COR-L47 (cell line): Measurements from ENCODE around the gene LPP.
"Not testable (repeated sequence)": the region's sequence is repeated elsewhere in the genome, so short reads cannot be mapped to it uniquely, and the experiment has no call there.

ENCODE experiments used
- DNase-seq: peaks from one replicate; lab custom pipeline; 2025; lab: John Stamatoyannopoulos, UW

LPP gene

DNA sequence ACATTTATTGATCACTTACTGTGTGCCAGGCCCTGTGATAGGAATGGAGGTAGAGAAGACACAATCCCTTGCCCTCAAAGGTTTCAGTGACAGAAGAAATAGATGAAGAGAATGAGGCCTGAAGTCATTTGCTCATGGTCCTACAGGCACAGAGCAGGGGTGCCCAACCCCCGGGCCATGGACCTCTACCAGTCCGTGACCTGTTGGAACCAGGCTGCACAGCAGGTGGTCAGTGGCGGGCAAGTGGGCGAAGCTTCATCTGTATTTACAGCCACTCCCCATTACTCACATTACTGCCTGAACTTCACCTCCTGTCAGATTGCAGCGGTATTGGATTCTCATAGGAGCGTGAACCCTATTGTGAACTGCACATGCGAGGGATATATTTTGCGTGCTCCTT is 480.3 kb downstream of the LPP start:
- no peak for DNase-seq

DNA sequence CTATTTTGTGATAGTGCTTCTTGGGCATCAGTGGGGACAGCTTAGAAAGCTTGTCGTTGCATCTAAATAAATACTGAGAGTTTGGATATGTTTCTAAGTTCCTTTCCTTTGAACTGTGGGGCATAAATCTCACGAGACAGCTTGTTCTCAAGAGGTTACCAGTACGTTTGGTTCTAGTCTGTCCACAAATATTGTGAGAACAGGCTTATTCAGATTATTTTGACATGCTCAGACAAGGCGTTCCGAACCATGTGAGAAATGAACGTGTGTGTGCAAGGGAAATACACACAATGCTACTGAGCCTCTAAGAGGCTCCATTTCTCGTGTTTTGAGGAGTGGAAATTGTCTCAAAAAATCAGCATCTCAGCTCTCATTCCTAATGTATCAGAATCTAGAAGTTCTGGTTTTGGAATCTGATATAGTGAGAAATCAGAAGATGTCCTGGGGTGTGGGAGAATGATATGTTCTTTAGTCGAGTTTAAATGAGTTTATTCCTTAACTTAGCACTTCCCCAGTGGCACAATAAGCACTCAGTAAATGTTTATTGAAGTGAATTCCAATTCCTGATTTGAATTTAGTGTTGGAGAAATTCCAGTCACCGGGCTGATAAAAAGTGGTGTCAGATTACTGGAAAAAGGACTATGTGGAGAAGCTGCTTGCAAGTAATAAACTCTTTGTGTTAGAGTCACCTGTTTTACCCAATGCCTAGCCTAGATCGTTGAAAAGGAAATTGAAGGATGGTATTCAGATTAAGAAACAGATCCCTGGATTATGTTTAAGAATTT is 481.5 kb downstream of the LPP start:
- no peak for DNase-seq

DNA sequence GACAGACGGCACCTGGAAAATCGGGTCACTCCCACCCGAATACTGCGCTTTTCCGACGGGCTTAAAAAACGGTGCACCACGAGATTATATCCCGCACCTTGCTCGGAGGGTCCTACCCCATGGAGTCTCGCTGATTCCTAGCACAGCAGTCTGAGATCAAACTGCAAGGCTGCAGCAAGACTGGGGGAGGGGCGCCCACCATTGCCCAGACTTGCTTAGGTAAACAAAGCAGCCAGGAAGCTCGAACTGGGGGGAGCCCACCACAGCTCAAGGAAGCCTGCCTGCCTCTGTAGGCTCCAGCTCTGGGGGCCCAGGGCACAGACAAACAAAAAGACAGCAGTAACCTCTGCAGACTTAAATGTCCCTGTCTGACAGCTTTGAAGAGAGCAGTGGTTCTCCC is 482.3 kb downstream of the LPP start:
- DNase-seq = not testable (repeated sequence)

DNA sequence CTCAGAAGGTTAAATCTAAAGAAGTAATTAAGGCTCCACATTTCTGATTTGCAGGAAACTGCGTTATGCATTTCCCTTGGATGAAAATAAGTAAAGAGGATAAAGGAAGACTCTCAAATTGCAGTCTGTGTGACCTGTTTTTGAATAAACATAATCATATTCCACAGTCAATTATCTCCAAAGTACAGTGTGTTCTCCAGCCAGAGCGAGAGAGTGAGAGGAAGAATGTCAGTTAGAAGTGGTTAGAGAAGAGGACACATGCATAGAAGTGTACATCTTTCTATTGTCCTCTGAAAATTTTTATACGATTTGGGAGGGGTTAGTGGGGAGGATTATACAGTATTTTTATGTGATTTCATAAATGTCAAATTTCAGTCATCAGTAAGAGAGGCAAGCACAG is 487.1 kb downstream of the LPP start:
- no peak for DNase-seq

DNA sequence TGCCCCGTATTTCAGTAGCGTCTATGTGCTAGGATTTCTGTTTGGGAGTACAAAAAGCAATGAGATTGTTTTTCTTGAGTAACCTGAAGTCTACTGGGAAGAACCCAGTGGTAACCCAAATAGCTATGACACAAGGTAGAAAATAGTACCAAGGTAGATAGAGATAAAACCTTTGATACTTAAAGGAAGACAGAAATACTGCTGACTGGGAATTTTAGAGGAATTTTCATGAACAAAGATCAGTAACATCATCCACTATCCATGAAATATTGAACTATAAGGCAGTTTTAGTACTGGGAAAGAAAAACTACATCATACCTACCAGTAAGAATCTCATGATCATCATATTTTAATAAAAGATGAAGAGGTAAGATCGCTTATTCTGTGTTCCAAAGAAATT is 489.8 kb downstream of the LPP start:
- no peak for DNase-seq

DNA sequence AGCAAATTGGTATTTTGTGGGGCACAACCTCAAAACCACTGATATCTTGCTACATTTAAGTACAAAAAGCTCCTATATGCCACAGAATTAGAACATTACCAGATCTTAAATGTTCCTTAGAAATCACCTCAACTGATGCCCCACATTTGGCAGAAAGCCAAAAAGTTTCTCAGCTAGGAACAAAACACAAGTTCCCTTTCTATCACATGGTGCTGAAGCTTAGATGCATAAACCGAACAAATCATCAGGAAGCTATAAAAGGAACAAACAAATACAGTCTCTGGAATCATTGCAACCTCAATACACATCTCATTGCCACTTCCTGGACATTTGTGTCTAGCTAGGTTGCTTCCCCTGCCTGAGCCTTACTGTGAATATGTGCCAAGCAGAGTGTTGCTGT is 492.6 kb downstream of the LPP start:
- DNase-seq = no peak

DNA sequence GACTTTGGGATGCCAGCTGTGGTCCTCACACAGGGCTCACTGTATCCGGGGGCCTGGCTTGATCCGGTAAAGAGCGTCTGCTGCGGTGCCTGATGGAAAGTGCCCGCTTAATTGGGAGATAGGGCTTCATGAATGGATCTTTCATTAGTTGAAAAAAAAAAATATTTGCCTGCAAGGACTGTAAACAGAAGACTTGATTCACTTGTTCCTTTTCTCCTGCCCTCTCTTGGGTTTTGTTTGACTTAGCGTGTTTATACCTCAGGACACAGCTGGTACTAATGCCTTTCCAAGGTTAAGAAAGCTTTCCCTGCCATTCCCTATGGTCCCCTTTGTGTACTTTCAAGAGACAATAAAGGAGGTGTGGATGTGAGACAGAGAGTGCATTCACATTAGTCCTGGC is 493.3 kb downstream of the LPP start:
- no peak for DNase-seq

DNA sequence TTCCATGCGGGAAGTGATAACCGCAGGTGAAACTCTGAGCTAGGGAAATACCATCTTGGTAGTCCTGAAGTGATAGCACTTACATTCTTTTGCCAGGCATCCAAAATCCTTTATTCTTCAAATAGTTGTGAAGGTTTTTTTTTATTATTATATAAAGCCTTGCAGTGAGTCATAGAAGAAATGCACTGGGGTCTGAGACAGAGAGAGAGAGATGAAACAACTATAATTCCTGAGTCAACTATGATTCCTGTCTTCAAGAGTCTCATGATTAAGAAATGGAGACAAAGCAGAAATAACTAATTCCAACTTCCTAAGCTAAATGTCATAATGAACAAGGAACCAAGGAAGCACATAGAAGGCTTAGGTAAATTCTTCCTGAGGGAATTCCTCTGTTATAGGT is 495.6 kb downstream of the LPP start:
- DNase-seq = no peak

DNA sequence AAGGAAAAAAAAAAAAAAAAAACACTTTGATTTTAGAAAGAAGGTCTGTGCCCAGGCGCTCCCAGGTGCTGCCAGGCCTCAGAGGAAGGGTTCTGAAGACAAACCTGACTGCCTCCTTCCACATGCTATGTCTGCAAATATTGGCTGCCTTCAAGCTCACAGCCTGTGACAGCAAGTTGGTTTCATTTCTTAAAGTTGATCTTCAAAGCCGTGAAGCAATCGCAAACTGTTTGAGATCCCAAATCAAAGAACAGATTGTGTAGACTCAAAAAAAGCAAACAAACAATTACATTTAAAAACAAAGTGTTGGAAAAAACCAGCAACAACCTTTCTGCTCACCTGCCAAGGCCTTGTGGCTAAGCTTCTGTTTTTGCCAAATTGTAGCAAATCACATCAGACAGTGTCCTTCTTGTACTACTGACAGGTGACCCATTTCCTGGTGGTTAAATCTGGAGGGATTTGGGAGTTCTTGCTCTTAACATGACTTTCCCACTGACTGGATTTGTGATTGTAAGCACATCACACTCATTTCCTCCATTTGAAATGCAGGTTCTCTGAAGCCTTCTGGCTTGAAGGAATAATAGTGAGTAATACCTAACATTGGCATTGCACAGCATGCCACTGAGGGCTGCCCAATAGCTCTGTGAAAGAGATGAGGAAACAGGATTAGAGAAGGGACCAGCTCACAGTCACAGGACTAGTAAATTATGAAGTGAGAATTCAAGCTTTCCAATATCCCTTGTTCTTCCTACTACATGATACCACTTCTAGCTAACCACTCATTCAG is 502.4 kb downstream of the LPP start:
- no peak for DNase-seq

DNA sequence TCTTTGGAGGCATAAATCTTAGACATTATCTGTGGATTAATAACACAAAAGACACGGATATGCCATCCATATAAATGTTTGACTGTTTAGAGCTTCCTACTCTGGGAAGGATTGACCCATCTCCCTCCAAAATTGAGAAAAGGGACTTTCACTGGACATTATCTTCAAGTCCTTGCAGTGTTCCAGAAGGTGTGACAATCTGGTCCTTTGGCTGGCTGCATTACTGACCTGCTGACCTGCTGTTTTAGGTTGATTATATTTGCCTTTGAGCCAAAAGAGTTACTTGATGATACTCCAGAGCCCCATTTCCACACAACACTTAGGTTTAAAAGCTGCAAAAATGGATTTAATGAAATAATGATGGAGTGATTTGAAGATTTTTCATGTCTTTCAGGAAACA is 504.6 kb downstream of the LPP start:
- DNase-seq = no peak

DNA sequence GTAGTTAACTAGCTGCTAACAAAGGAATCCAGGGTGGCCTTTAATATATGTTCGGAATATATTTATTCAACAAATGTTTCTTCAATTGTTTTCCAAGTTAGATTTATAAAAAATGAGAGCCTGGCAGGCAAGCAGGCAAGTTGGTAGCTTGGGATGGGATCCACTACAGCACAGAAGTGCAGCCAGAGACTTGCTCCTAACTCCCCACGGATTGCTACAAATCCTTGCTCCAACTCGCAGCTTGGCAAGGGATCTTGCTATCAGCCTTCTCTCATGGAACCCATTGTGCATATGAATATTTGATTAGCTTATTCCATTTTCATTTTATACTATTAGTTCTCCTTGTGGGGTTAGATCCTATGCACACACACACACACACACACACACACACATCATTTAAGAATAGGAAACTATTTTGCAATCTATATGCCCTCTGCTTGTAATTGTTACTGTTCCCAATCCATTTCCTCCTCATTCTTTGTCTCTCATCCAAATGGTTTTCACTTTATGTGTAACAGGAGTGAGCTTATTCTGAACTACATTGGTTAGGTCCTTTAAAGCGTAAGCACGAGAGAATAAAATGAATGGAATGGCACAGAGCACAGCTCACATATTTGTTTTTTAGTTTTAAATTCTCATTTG is 505.6 kb downstream of the LPP start:
- DNase-seq = no peak

DNA sequence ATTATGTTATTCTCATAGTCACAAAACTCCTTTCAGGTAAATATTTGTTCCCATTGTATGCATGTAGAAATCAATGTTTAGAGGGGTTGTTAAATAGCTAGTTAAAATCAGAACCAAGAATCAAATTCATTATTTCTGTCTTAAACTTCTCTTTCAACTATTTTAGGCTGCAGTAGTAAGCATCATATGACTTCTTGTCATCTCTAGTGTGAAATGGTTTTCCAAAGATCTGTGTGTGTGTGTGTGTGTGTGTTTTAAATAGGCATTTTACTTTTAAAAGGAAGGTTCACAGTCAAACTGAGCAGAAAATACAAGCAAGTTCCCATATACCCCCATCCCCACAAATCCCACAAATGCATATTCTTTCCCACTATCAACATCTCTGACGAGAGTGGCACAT is 506.5 kb downstream of the LPP start:
- DNase-seq = no peak

DNA sequence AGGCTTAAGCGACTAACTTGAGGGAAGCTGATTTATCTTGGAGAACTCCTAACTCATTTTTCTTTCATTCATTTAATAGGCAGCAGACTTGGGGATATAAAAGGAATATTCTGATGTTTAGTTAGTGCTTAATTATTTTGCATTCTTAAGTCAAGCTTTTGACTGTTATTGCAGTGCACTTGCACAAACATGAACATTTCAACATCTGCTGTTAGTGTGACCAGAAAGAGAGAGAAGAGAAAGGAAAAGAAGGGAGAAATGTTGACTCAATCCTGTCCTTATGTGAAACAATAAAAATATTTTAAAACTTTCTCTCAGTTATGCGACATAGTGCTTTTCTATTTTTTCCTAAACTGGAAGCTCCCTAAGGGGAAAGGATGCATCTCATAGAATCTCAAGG is 507.8 kb downstream of the LPP start:
- no peak for DNase-seq

DNA sequence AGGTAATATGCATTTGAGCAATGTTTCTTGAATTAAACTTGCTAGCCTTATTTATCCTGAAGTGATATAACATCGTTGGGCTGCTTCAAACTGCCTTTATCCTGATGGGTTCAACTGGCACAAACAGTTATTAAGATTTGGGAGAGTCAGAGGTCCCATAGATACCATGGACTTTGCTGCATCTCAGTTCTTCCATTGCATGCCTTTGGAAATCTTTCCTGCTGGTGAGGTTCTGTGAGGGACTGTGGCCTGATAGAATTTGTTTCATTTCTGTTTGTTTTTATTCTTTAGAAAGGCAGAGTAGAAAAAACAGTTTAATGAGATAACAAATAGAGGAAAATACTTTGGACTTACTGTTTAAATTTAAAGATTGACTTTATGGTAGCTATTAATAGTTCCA is 508.3 kb downstream of the LPP start:
- DNase-seq = no peak

DNA sequence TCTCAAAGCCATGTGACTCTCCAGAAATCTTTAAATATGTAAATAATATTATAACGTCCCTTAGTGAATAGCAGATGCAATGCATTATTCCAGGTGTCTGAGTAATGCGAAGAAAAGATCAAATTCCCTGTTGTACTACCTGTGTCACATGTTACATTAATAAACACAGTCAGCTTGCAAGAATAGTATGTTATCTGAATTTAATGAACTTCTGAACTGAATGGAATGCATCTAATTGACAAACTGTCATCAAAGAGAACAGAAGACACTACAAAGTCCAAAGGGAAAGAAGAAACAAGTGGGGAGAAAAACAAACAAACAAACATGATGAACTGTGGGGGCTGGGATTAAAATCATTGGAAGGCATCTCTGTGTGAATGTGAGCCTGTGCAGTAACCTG is 508.8 kb downstream of the LPP start:
- no peak for DNase-seq

DNA sequence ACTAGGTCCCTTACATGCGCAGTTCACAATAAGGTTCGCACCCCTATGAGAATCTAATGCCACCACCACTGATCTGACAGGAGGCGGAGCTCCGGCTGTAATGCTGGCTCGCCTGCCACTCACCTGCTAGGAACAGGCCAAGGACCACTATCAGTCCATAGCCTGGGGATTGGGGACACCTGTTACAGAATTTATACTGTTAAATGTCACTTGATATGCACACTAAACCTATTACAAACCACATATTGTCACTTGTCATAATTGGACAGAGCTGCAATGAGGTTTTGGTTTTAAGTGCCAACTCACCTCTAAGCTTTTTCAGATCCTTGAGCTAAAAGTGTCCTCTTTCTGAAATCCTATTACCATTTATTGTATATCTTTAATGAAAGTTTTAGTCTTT is 509.9 kb downstream of the LPP start:
- DNase-seq = no peak

DNA sequence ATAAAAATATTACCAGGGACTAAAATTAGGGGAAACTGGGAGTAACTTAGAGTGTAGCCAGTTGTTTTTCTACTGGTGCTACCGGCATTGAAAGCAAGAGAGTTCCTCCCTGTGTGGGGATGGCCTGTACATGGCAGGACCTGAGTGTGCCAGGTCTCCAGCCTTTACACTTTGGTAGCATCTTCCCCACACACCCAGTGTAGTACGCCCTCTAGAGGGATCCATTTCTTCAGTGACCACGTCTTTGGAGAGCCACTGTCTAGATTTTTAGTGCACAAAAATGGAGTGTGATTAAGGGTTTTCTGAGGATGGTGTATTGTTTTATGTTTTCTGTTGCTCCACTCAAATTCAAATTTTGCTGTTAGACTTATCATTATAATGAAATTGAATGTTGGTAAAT is 510.8 kb downstream of the LPP start:
- DNase-seq = no peak

DNA sequence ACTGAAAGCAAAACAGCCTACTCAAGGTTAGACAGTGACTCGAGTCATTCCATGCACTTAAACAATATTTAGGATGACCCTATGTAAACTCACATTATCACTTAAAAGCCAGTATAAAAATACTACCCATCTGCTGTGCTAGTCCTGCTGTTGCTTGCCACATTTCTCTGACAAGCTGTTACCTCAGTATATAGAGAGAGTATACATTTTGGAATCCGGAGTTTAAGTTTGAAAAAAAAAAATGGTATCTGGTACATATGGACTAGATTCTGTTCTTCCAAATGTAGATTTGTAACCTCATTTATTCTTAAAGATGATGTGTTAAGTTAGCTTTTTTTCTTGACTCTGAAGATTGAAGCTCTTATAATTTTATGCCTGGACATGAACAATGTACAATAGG is 514.0 kb downstream of the LPP start:
- no peak for DNase-seq

DNA sequence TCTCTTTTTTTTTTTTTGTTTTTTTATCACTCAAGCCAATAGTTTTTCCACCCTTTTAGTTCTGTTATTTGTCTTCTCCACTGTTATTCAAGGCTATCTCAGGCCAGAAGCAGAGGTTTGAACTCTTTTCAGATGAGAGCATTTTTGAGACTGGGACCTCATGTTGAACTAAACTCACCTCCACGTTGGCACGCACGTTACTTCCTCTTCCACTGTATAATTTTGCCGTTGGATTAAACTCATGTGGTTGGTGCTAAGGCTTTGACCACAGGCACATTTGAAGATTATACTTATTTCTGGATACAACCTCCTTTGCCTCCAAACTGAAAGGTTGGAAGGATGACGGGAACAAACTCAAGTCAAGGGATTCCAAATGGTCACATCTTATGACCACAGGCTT is 516.5 kb downstream of the LPP start:
- no peak for DNase-seq

DNA sequence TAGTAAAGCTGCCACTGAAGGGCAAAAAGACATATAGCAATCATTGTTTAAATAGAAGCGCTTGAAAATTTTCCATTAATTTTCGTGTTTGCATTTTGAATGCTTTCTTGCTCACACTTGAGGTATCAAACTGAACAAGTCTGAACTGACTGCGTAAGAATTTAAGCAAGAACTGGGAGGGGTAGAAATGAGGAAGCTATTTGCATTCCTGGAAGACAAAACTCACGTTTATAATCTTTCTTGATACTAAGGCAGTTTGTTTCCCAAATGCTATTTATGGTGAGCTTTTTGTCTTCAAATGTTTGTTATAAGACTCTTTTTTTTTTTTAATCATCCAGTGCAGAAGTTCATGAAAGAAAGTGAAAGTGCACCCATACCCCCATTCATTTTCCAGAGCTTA is 518.0 kb downstream of the LPP start:
- DNase-seq = no peak

DNA sequence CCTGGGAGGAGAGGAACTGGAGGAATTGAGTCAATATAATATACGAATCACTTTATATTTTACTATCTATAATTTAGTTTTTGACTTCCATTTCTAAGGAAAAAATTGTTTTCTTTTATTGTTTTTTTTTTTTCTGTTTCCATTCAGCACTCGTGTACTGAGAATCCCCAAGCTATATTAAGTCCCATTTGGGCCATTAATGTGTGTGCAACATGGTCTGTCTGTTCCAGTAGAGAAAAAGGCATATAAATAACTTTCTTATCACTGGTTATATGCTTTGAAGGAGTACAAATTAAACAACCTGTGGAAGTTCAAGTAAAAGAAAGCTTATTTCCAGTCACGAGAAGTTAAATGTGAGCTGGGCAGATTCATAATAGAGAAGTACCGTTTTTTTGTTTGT is 518.9 kb downstream of the LPP start:
- no peak for DNase-seq

DNA sequence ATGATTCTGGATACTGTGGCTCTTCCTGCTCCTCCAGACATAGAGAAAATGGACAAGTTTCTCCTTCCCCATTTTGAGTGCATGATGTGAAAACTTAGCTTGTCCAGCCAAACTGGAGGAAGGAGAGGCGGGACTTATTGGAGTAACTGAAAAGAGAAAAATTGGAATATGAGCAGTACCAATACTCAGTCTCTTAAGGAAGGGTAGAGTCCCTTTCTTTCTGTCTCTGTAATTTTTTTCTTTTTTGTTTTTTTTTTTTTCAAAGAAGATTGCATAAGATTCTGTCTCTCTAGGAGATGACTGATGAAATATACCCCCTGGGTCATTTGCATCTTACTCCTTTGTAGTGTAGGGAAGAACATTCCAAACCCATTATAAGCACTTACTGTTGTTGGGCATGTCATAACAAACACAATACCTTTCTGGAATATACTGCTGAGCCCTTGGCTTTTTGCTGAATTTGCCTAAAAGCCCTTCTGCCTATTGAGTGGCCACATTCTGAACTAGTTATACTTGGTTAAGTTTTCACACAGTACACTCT is 519.8 kb downstream of the LPP start:
- no peak for DNase-seq

DNA sequence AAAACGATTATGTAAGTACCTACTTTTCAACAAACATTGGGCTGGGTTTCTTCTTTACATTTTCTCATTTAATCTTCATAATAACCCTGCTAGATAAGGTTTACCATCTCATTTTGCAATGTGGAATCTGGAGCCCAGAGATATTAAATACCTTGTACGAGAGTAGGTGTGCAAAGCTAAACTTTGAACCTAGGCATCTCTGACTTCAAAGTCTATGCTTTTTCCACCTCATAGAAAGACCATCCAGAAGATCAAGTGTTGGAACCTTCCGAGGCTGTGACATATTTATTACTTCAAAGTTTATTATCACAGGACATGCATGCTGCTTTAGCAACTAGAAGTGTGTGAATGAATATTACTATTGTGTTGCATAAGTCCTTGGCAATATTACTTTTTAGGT is 520.6 kb downstream of the LPP start:
- DNase-seq = no peak
